Erythroblast (primary cell): Measurements from ENCODE around the gene LARP1.

Source experiments
- GATA1 ChIP-seq: IDR thresholded peaks from 2 replicates; pipeline ENCODE4 v1.6.1; 2011; ENCODE audit warnings: low read depth, mild to moderate bottlenecking, control low read depth, low read length, moderate library complexity
- POLR2A ChIP-seq: IDR thresholded peaks from 2 replicates; pipeline ENCODE4 v1.6.1; 2011; ENCODE audit warnings: mild to moderate bottlenecking, low read length

- TF ChIP-seq POLR2A (no peak), GATA1 (no peak)
Observed at GRCh38 chr5:154764967-154765366, 9.8 kb downstream of the LARP1 start.
